LHCN-M2 (cell line): ENCODE results near the gene SIGLEC15. TPM values are rescaled to one million over a fixed set of nuclear protein-coding genes. Genes with fewer than 3 reads are reported as not detected.

Experiments
- DNase-seq: peaks from one replicate; pipeline ENCODE4 v3.0.0-alpha.2; 2012; ENCODE audit warnings: low read depth
- total RNA-seq: library from RNA; depleted of rRNA; stranded (reverse); fragments of >200 nt; gene quantifications from 2 replicates; pipeline ENCODE4 v1.2.3, GENCODE V29; 2014

Gene SIGLEC15
- total RNA-seq, 1 experiment from 2014 or later = 5.0 TPM

- DNase-seq = peak; percentile 47
Measured at GRCh38 chr18:45818765-45819164, 6.7 kb upstream of the SIGLEC15 start.

GRCh38 chr18:45820106-45820745 is 5.2 kb upstream of the SIGLEC15 start:
- DNase-seq = no peak

GRCh38 chr18:45821026-45821425 is 4.4 kb upstream of the SIGLEC15 start:
- no peak for DNase-seq

GRCh38 chr18:45821711-45822110 is 3.8 kb upstream of the SIGLEC15 start:
- DNase-seq = no peak

GRCh38 chr18:45826084-45826483 is 609 bp downstream of the SIGLEC15 start:
- DNase-seq = no peak

- DNase-seq = peak; percentile 66
Measured at GRCh38 chr18:45826716-45827115, 1.2 kb downstream of the SIGLEC15 start.

GRCh38 chr18:45828917-45829811 is 3.7 kb downstream of the SIGLEC15 start:
- peak; percentile 33 for DNase-seq

- DNase-seq = no peak
Measured at GRCh38 chr18:45829855-45830254, 4.4 kb downstream of the SIGLEC15 start.

GRCh38 chr18:45830917-45831316 is 5.4 kb downstream of the SIGLEC15 start:
- no peak for DNase-seq

GRCh38 chr18:45833846-45834245 is 8.4 kb downstream of the SIGLEC15 start:
- no peak for DNase-seq

GRCh38 chr18:45834306-45834705 is 8.8 kb downstream of the SIGLEC15 start:
- DNase-seq = no peak

GRCh38 chr18:45835057-45835636 is 9.7 kb downstream of the SIGLEC15 start:
- DNase-seq = no peak

GRCh38 chr18:45836242-45837205 is 11.0 kb downstream of the SIGLEC15 start:
- DNase-seq = no peak

- no peak for DNase-seq
Measured at GRCh38 chr18:45837283-45838070, 12.0 kb downstream of the SIGLEC15 start.

- no peak for DNase-seq
Measured at GRCh38 chr18:45838302-45839070, 13.0 kb downstream of the SIGLEC15 start.

- peak; percentile 78 for DNase-seq
Measured at GRCh38 chr18:45839414-45840395, 14.2 kb downstream of the SIGLEC15 start.

GRCh38 chr18:45841060-45841764 is 15.7 kb downstream of the SIGLEC15 start:
- no peak for DNase-seq
